NT2/D1 (cell line): ENCODE results near the gene HK1.
"Not testable (repeated sequence)": the region's sequence is repeated elsewhere in the genome, so short reads cannot be mapped to it uniquely, and the experiment has no call there.

ENCODE experiments used
- SUZ12 ChIP-seq: IDR thresholded peaks from 2 replicates; pipeline ENCODE4 v1.6.1; 2011; ENCODE audit not compliant: insufficient read length, insufficient read depth; ENCODE audit errors: extremely low read depth
- ZNF274 ChIP-seq: IDR thresholded peaks from 2 replicates; pipeline ENCODE4 v1.6.1; 2011; ENCODE audit warnings: mild to moderate bottlenecking, low read depth, low read length

DNA sequence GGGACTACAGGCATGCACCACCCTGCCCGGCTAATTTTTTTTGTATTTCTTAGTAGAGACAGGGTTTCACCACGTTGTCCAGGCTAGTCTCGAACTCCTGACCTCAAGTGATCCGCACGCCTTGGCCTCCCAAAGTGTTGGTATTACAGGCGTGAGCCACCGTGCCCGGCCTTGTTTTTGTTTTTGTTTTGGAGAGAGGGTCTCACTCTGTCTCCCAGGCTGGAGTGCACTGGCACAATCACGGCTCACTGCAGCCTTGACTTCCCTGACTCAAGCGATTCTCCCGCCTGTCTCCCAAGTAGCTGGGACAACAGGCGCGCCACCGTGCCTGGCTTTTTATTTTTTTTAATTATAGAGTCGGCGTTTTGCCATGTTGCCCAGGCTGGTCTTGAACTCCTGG lies 172.1 kb downstream of the HK1 start:
- TF ChIP-seq ZNF274, SUZ12: not testable (repeated sequence)
